GM12892 (cell line): ENCODE results near the gene ACRBP.

Experiments used
- POLR2A ChIP-seq: IDR thresholded peaks from 2 replicates; pipeline ENCODE4 v1.6.1; 2011; ENCODE audit warnings: low read depth, low read length, control low read depth
- TAF1 ChIP-seq: IDR thresholded peaks from 2 replicates; pipeline ENCODE4 v1.6.1; 2011; ENCODE audit warnings: low read depth, mild to moderate bottlenecking, control low read depth, low read length, borderline replicate concordance

- TF ChIP-seq POLR2A, result no peak
- no peak for TF ChIP-seq TAF1
These were observed 15.3 kb upstream of the ACRBP start for GRCh38 chr12:6662602-6662905.
